Astrocyte of the hippocampus (primary cell): ENCODE data around the gene TRANK1.

Experiments used
- DNase-seq: peaks from one replicate; pipeline ENCODE4 v3.0.0; 2011; ENCODE audit warnings: low read depth, low spot score

TRANK1 gene

GRCh38 chr3:36803091-36803791, 141.6 kb downstream of the TRANK1 start:
- no peak for DNase-seq

GRCh38 chr3:36800533-36801116, 144.2 kb downstream of the TRANK1 start:
- no peak for DNase-seq

- DNase-seq = peak; percentile 50
These were observed 148.0 kb downstream of the TRANK1 start for GRCh38 chr3:36796881-36797280.

- DNase-seq = no peak
These were observed 148.7 kb downstream of the TRANK1 start for GRCh38 chr3:36796161-36796560.

- no peak for DNase-seq
These were observed 149.2 kb downstream of the TRANK1 start for GRCh38 chr3:36795622-36796021.

GRCh38 chr3:36792342-36792741, 152.5 kb downstream of the TRANK1 start:
- peak; percentile 56 for DNase-seq

GRCh38 chr3:36790765-36791164, 154.1 kb downstream of the TRANK1 start:
- DNase-seq = no peak

GRCh38 chr3:36786921-36787890, 157.6 kb downstream of the TRANK1 start:
- DNase-seq = no peak

- DNase-seq = no peak
These were observed 160.7 kb downstream of the TRANK1 start for GRCh38 chr3:36784138-36784635.

- no peak for DNase-seq
These were observed 167.2 kb downstream of the TRANK1 start for GRCh38 chr3:36777424-36778218.
